ENCODE results near the gene OPN1LW. TPM values are rescaled to one million over a fixed set of nuclear protein-coding genes. Genes with fewer than 3 reads are reported as not detected.
A peak's percentile ranks its signal among the peaks of the same experiment; 100 is the strongest.
"Not testable (repeated sequence)": the region's sequence is repeated elsewhere in the genome, so short reads cannot be mapped to it uniquely, and the experiment has no call there.

Gene OPN1LW
- total RNA-seq (not detected in 2 replicates), polyA plus RNA-seq (not detected in 2 replicates), polyA minus RNA-seq (ENCODE audit: low replicate concordance) (not detected in 2 replicates)
- polyA plus RNA-seq (2012) = not detected in 2 replicates

DNA sequence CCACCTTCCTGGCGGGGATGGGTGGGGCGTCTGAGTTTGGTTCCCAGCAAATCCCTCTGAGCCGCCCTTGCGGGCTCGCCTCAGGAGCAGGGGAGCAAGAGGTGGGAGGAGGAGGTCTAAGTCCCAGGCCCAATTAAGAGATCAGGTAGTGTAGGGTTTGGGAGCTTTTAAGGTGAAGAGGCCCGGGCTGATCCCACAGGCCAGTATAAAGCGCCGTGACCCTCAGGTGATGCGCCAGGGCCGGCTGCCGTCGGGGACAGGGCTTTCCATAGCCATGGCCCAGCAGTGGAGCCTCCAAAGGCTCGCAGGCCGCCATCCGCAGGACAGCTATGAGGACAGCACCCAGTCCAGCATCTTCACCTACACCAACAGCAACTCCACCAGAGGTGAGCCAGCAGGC is at the start of gene OPN1LW:
Gene OPN1LW, plus strand, starts transcription at position 234 of the 400 bp plus-strand sequence. Its CDS starts 41 bp downstream, at position 275.
- not testable (repeated sequence) for H3K79me2 ChIP-seq (ENCODE audit: control insufficient read depth, insufficient read depth, low read length); H3K9me3 ChIP-seq (ENCODE audit: control insufficient read depth, insufficient read depth, low read depth, low read length); DNase-seq (ENCODE audit: low read depth in 2 of 2); H2AFZ ChIP-seq (ENCODE audit: low read length); H3K27ac ChIP-seq (ENCODE audit: insufficient read depth, low read length); H3K4me3 ChIP-seq (replicated peaks in 1 of 4; ENCODE audit: control extremely low read depth in 1 of 4, insufficient read depth in 1 of 4, low read depth in 3 of 4, low read length in 4 of 4); H3K36me3 ChIP-seq (ENCODE audit: control insufficient read depth, insufficient read depth, low read length); H3K4me2 ChIP-seq (ENCODE audit: extremely low read depth, insufficient read depth, low read length); H3K9ac ChIP-seq (ENCODE audit: insufficient read depth, low read length); H4K20me1 ChIP-seq (ENCODE audit: control insufficient read depth, extremely low read depth, insufficient read depth, low read length); H3K4me1 ChIP-seq (ENCODE audit: control insufficient read depth, extremely low read depth, insufficient read depth, low read length); H3K27me3 ChIP-seq (ENCODE audit: control insufficient read depth, insufficient read depth, low read length)

DNA sequence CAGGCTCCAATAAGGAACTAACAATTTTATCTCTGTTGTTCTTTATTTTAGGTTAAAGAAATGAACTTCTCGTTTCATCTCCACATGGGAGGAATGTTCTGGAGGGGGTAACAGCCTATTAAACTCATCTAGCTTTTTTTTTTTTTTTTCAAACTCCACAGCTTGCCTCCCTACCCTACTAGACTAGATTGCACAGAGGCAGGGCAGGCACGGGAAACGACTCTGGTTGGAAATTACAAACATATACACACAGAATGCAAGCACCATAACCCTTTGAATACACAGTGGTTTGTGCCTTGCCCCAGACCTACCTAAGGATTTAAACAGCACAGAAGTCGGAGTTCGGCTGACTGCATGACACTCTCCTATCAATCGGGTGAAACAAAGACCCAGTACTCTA is 49.2 kb upstream of the OPN1LW start:
- Histone ChIP-seq H3K4me2 (ENCODE audit: extremely low read depth, insufficient read depth, low read length) (peak overlapping the region; percentile 62), H3K79me2 (ENCODE audit: control insufficient read depth, insufficient read depth, low read length) (peaks cover 61% of the 10 kb centered on the region), H3K4me1 (ENCODE audit: control insufficient read depth, extremely low read depth, insufficient read depth, low read length) (peaks cover 5% of the 10 kb centered on the region), H4K20me1 (ENCODE audit: control insufficient read depth, extremely low read depth, insufficient read depth, low read length) (no peaks in the 10 kb centered on the region), H3K27ac (ENCODE audit: insufficient read depth, low read length) (no peak overlapping the region), H3K36me3 (ENCODE audit: control insufficient read depth, insufficient read depth, low read length) (no peaks in the 10 kb centered on the region), H3K9me3 (ENCODE audit: control insufficient read depth, insufficient read depth, low read depth, low read length) (no peaks in the 10 kb centered on the region), H3K27me3 (ENCODE audit: control insufficient read depth, insufficient read depth, low read length) (no peaks in the 10 kb centered on the region), H2AFZ (ENCODE audit: low read length) (no peak overlapping the region), H3K4me3 (replicated peaks in 1 of 4; ENCODE audit: control extremely low read depth in 1 of 4, insufficient read depth in 1 of 4, low read depth in 3 of 4, low read length in 4 of 4) (peak overlapping the region in 2 of 4 experiments; percentile 14 to 75), H3K9ac (ENCODE audit: insufficient read depth, low read length) (no peak overlapping the region)
- DNase-seq (ENCODE audit: low read depth in 2 of 2) = no peak
- TF ChIP-seq CTCF (conservative IDR thresholded peaks at IDR 0.05 in 1 of 2, IDR thresholded peaks at IDR 0.05 in 1 of 2; ENCODE audit: low read depth in 1 of 2, low read length in 2 of 2) = no peak
- no peak for TF ChIP-seq EZH2 (IDR thresholded peaks at IDR 0.05; ENCODE audit: low read length, missing control alignments)

DNA sequence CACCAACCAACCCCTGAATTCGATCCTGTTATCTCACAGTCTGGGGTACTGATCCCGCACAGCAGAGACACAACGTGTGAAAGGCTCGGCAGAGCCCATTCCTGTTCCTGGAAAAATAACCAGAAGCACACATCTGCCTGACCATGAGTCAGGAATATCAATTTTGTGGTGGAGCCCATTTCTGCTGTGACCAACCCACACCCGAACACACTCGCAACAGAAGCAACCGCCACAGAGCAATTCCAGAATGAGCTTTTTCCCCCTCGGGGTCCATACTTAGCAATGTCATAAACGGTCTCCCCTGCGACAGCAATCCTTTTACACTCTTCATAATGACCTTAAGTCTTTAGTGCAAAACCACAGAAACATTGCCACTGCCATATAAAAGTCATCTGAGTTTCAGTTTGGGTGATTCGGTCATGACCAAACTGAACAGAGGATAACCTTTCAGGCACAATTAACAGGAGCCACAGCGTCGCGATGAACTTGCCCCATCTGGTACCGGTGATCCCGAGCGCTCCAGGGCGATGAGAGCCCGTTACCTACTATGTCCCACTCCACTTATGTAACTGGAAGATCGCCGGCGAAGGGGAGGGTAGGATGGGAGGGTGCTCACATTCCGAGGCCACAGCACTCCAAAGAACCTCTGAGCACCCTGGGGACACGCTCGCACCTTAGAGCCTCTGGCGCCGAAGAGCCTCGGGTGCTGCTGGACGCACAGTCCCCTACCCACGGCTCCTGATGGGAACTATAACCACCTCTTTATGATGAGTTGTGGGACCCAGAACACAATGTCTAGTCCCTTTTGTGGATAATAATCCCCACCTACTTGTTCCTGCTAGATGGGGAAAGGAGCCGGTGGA is 47.7 kb upstream of the OPN1LW start:
- peak; percentile 13 to 60 for DNase-seq (ENCODE audit: low read depth in 2 of 2)
- H4K20me1 ChIP-seq (ENCODE audit: control insufficient read depth, extremely low read depth, insufficient read depth, low read length) = no peaks in the 10 kb centered on the region
- peak overlapping the region; percentile 65 to 75 (median 71) for H3K4me3 ChIP-seq (replicated peaks in 1 of 4; ENCODE audit: control extremely low read depth in 1 of 4, insufficient read depth in 1 of 4, low read depth in 3 of 4, low read length in 4 of 4)
- peaks cover 51% of the 10 kb centered on the region for H3K79me2 ChIP-seq (ENCODE audit: control insufficient read depth, insufficient read depth, low read length)
- TF ChIP-seq EZH2 (IDR thresholded peaks at IDR 0.05; ENCODE audit: low read length, missing control alignments) (no peak), CTCF (conservative IDR thresholded peaks at IDR 0.05 in 1 of 2, IDR thresholded peaks at IDR 0.05 in 1 of 2; ENCODE audit: low read depth in 1 of 2, low read length in 2 of 2) (no peak)
- peaks cover 5% of the 10 kb centered on the region for H3K4me1 ChIP-seq (ENCODE audit: control insufficient read depth, extremely low read depth, insufficient read depth, low read length)
- no peak overlapping the region for H2AFZ ChIP-seq (ENCODE audit: low read length)
- no peaks in the 10 kb centered on the region for H3K36me3 ChIP-seq (ENCODE audit: control insufficient read depth, insufficient read depth, low read length)
- H3K4me2 ChIP-seq (ENCODE audit: extremely low read depth, insufficient read depth, low read length) = peak overlapping the region; percentile 87
- peak overlapping the region; percentile 84 for H3K27ac ChIP-seq (ENCODE audit: insufficient read depth, low read length)
- no peaks in the 10 kb centered on the region for H3K27me3 ChIP-seq (ENCODE audit: control insufficient read depth, insufficient read depth, low read length)
- H3K9ac ChIP-seq (ENCODE audit: insufficient read depth, low read length) = peak overlapping the region; percentile 84
- no peaks in the 10 kb centered on the region for H3K9me3 ChIP-seq (ENCODE audit: control insufficient read depth, insufficient read depth, low read depth, low read length)

Measured in fibroblast of lung (primary cell).